HK-2 (cell line): ENCODE data around the gene ORAI3.

ENCODE experiments used
- DNase-seq: peaks from one replicate; pipeline ENCODE4 v3.0.0-alpha.2; 2018; ENCODE audit not compliant: unreplicated experiment

The ORAI3 gene

GRCh38 chr16:30947859-30948666 lies 805 bp upstream of the ORAI3 start:
- DNase-seq, result peak; percentile 81

GRCh38 chr16:30949650-30950515 lies 1.0 kb downstream of the ORAI3 start:
- peak; percentile 92 for DNase-seq

- no peak for DNase-seq
Observed at GRCh38 chr16:30950516-30951065, 1.7 kb downstream of the ORAI3 start.

- DNase-seq, result no peak
Observed at GRCh38 chr16:30951193-30951592, 2.3 kb downstream of the ORAI3 start.

GRCh38 chr16:30951750-30952149 lies 2.9 kb downstream of the ORAI3 start:
- DNase-seq, result no peak

GRCh38 chr16:30953111-30953510 lies 4.2 kb downstream of the ORAI3 start:
- no peak for DNase-seq

GRCh38 chr16:30953511-30954124 lies 4.8 kb downstream of the ORAI3 start:
- peak; percentile 16 for DNase-seq

GRCh38 chr16:30954993-30955392 lies 6.1 kb downstream of the ORAI3 start:
- no peak for DNase-seq

GRCh38 chr16:30956601-30957455 lies 8.0 kb downstream of the ORAI3 start:
- peak; percentile 84 for DNase-seq

GRCh38 chr16:30957456-30958174 lies 8.7 kb downstream of the ORAI3 start, which contains the start of gene SETD1A:
Gene SETD1A (plus strand): TSS chr16:30957754. CDS start chr16:30958732, 978 bp downstream.
- DNase-seq, result peak; percentile 88

- peak; percentile 44 for DNase-seq
Observed at GRCh38 chr16:30958175-30959079, 9.6 kb downstream of the ORAI3 start.

- no peak for DNase-seq
Observed at GRCh38 chr16:30961384-30961783, 12.5 kb downstream of the ORAI3 start.

- no peak for DNase-seq
Observed at GRCh38 chr16:30963925-30964511, 15.2 kb downstream of the ORAI3 start.

GRCh38 chr16:30964574-30965226 lies 15.8 kb downstream of the ORAI3 start:
- DNase-seq, result no peak

GRCh38 chr16:30965436-30965835 lies 16.6 kb downstream of the ORAI3 start:
- DNase-seq, result no peak

- no peak for DNase-seq
Observed at GRCh38 chr16:30966033-30966619, 17.3 kb downstream of the ORAI3 start.

GRCh38 chr16:30967795-30968194 lies 18.9 kb downstream of the ORAI3 start:
- DNase-seq, result no peak

- no peak for DNase-seq
Observed at GRCh38 chr16:30969246-30969842, 20.5 kb downstream of the ORAI3 start.
